GM10248 (cell line): ENCODE results near the gene NSMCE3.
"Not testable (repeated sequence)": the region's sequence is repeated elsewhere in the genome, so short reads cannot be mapped to it uniquely, and the experiment has no call there.

Source experiments
- CTCF ChIA-PET: fragments of 300-600 bp; sonication (Branson Sonifier 250); formaldehyde crosslinking; extraction: SDS; loops from one replicate; lab custom pipeline; 2021; ENCODE audit warnings: antibody characterized with exemption; lab: Yijun Ruan, JAX
- POLR2A ChIA-PET: fragments of 350-650 bp; sonication (Branson Sonifier 250); formaldehyde crosslinking; extraction: SDS; loops from one replicate; lab custom pipeline; 2020; ENCODE audit warnings: antibody characterized with exemption; lab: Yijun Ruan, JAX
- DNase-seq: peaks from one replicate; pipeline ENCODE4 v3.0.0; 2012; ENCODE audit errors: extremely low spot score
- TF ChIP-seq, protein P1 (sequence below): IDR thresholded peaks from 2 replicates; pipeline ENCODE4 v1.5.1; 2012; ENCODE audit warnings: mild to moderate bottlenecking, low read depth; ENCODE audit errors: extremely low read depth, missing control alignments, control extremely low read depth

NSMCE3 gene

GRCh38 chr15:29226436-29227208 is 43.0 kb downstream of the NSMCE3 start:
- CTCF ChIA-PET = interaction anchor here (3.4 kb wide), 1 partner anchor 87 kb away, joined by 9 read pairs; no protein-coding TSS in a partner anchor
- no peak for DNase-seq
- TF ChIP-seq, protein P1, sequence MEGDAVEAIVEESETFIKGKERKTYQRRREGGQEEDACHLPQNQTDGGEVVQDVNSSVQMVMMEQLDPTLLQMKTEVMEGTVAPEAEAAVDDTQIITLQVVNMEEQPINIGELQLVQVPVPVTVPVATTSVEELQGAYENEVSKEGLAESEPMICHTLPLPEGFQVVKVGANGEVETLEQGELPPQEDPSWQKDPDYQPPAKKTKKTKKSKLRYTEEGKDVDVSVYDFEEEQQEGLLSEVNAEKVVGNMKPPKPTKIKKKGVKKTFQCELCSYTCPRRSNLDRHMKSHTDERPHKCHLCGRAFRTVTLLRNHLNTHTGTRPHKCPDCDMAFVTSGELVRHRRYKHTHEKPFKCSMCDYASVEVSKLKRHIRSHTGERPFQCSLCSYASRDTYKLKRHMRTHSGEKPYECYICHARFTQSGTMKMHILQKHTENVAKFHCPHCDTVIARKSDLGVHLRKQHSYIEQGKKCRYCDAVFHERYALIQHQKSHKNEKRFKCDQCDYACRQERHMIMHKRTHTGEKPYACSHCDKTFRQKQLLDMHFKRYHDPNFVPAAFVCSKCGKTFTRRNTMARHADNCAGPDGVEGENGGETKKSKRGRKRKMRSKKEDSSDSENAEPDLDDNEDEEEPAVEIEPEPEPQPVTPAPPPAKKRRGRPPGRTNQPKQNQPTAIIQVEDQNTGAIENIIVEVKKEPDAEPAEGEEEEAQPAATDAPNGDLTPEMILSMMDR = no peak
- POLR2A ChIA-PET = no interaction called here

DNA sequence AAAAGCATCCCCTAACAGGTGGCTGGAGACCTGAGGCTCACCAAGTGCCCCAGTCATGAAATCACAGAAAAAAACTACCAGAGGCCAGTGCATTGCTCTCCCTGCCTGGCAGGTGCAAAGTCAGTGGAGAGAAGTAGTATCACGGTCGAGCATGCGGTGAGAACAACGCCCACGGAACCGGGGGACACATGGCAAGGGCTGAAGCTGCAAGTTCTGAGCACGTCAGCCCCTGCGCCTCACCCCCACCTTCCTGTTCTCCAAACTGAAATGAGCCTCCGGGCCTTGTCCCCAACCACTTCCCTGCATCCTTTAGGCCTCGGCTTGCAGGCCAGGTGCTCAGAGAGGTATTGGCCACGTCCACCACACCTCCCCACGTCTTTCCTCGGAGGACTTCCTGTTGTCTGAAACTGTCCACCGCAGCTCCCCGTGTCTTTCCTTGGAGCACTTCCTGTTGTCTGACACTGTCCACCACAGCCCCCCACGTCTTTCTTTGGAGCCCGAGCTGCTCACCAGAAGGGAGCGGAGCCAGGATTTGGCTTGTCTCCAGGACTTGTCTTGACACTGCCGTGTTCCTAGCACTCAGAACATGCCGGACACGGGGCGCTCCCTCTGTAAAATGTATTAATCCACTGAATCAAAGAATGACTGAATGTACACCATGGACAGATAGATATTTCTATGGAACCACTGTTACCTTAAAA is 43.9 kb downstream of the NSMCE3 start:
- TF ChIP-seq, protein P1 = no peak
- POLR2A ChIA-PET = no interaction called here
- CTCF ChIA-PET = interaction anchor here (3.4 kb wide), 1 partner anchor 86 kb away, joined by 9 read pairs; no protein-coding TSS in a partner anchor
- no peak for DNase-seq

- CTCF ChIA-PET = interaction anchor here (3.4 kb wide), 1 partner anchor 85 kb away, joined by 9 read pairs; no protein-coding TSS in a partner anchor
- DNase-seq, POLR2A ChIA-PET: not testable (repeated sequence)
These were observed 44.6 kb downstream of the NSMCE3 start for GRCh38 chr15:29224987-29225363.

DNA sequence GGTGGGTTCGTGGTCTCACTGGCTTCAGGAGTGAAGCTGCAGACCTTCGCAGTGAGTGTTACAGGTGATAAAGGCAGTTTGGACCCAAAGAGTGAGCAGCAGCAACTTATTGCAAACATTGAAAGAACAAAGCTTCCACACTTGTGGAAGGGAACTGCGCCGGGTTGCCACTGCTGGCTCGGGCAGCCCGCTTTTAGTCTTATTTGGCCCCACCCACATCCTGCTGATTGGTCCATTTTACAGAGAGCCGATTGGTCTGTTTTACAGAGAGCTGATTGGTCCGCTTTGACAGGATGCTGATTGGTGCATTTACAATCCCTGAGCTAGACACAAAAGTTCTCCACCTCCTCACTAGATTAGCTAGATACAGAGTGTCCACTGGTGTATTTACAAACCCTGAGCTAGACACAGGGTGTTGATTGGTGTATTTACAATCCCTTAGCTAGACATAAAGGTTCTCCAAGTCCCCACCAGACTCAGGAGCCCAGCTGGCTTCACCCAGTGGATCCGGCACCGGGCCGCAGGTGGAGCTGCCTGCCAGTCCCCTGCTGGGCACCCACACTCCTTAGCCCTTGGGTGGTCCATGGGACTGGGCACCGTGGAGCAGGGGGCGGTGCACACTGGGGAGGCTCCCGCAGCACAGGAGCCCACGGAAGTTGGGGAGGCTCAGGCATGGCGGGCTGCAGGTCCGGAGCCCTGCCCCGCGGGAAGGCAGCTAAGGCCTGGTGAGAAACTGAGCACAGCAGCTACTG is 45.2 kb downstream of the NSMCE3 start:
- CTCF ChIA-PET = interaction anchor here (3.4 kb wide), 1 partner anchor 85 kb away, joined by 9 read pairs; no protein-coding TSS in a partner anchor
- POLR2A ChIA-PET, DNase-seq: not testable (repeated sequence)

DNA sequence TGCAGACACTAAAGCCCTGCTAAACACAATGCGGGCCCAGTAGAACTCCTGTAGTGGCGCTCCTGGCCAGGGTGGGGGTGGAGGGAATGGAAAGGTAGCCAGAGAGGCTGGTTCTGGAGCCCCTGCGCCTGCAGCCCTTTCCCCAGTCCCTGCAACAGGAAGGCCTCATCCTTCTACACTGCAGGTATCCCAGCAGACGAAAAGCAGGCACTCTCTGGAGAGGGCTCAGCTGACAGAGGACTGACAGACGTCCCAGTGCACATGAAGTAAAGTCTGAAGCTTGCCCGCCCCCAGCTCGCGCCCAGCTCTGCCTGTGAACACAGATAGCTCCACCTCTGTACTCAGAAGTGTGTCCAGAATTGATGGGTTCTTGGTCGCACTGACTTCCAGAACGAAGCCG is 46.0 kb downstream of the NSMCE3 start:
- no peak for DNase-seq
- TF ChIP-seq, protein P1 = no peak
- POLR2A ChIA-PET = no interaction called here
- CTCF ChIA-PET = interaction anchor here (0.6 to 3.4 kb wide), 2 partner anchors 37 to 84 kb away, joined by 3 to 9 read pairs; no protein-coding TSS in a partner anchor

- ChIA-PET POLR2A (no interaction called here), CTCF (no interaction called here)
- no peak for DNase-seq
- TF ChIP-seq, protein P1 = no peak
These were observed 47.3 kb downstream of the NSMCE3 start for GRCh38 chr15:29222129-29222853.

DNA sequence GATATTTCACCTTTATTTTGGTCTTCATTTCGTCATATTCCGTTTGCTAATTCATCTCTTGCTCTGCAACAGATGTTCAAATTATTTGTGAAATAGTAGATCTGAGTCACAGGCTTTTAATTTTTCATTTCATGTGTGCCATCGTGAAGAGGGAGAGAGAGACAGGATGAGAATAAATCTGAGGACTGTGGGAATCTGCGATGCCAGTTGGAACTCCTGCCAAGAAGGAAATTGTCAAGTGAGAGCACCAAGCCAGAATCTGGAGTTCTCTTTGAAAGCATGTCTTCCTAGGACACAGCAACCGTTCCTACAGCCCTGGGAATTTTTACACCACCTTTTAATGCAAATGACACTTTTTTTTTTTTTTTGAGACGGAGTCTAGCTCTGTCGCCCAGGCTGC is 48.8 kb downstream of the NSMCE3 start:
- no peak for DNase-seq
- ChIA-PET CTCF (no interaction called here), POLR2A (no interaction called here)
- TF ChIP-seq, protein P1 = no peak
